Endothelial cell of umbilical vein (primary cell): Measurements from ENCODE around the gene PCNA.

Experiments used
- EZH2 ChIP-seq: IDR thresholded peaks from 2 replicates; pipeline ENCODE4 v1.6.1; 2012; ENCODE audit warnings: borderline replicate concordance, low read depth, mild to moderate bottlenecking, moderate library complexity, low read length, inconsistent platforms; ENCODE audit not compliant: severe bottlenecking
- FOS ChIP-seq: IDR thresholded peaks from 2 replicates; pipeline ENCODE4 v1.6.1; 2011; ENCODE audit warnings: mild to moderate bottlenecking, low read length, moderate library complexity, borderline replicate concordance; ENCODE audit not compliant: insufficient read depth
- GATA2 ChIP-seq: IDR thresholded peaks from 2 replicates; pipeline ENCODE4 v1.7.0; 2011; ENCODE audit warnings: low read depth, mild to moderate bottlenecking, moderate library complexity, mixed read lengths, low read length; ENCODE audit not compliant: insufficient read length, insufficient read depth
- JUN ChIP-seq: IDR thresholded peaks from 2 replicates; pipeline ENCODE4 v1.6.1; 2011; ENCODE audit warnings: borderline replicate concordance, low read depth; ENCODE audit not compliant: insufficient read length, insufficient read depth
- MAX ChIP-seq: IDR thresholded peaks from 2 replicates; pipeline ENCODE4 v1.6.1; 2011; ENCODE audit not compliant: insufficient read depth, insufficient read length
- MYC ChIP-seq: IDR thresholded peaks from one replicate; pipeline ENCODE4 v1.6.1; 2011; ENCODE audit warnings: mild to moderate bottlenecking, low read depth, low read length
- POLR2A ChIP-seq: IDR thresholded peaks from 2 replicates; pipeline ENCODE4 v1.6.1; 2012; ENCODE audit warnings: low read depth, mild to moderate bottlenecking, control low read depth, low read length
- POLR2AphosphoS5 ChIP-seq: IDR thresholded peaks from 2 replicates; pipeline ENCODE4 v1.6.1; 2012; ENCODE audit warnings: low read depth, mild to moderate bottlenecking, control low read depth, low read length, moderate library complexity; ENCODE audit not compliant: insufficient read depth
- TF ChIP-seq, protein P1 (sequence below), 2 donors: IDR thresholded peaks; 1 replicate in 1 of 2; 2 replicates in 1 of 2; pipeline ENCODE4 v1.5.1; 2011; ENCODE audit warnings: low read length in 2 of 2, mild to moderate bottlenecking in 2 of 2, moderate library complexity in 2 of 2, control low read depth in 1 of 2, inconsistent platforms in 1 of 2, low read depth in 1 of 2; ENCODE audit not compliant: insufficient read depth in 1 of 2; ENCODE audit errors: extremely low read depth in 1 of 2

DNA sequence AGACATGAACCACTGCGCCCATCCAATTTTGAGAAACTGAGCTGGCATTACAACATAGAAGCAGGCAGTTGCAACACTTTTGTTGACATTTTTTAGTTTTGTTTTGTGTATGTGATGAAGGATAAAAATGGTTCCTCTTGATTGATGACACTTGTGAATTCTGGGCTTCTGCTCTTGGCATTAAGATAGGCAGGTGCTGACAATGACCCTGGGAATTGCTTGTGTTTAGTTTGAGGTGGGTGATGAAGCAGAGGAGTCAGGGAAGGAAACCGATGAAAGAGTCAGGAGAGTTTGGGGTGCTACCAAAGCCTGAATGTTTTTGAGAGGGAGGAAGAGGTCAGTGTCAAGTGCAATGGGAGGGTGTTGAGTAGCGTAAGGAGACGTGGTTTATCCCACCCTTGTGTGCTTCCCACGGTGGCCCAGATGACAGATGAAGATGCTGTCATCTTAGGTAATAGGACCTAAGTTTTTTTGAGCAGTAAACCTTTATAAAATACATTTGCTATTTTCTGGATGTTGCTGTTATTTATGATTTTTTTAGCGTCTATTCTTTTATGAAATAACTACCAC lies 26.4 kb upstream of the PCNA start:
- TF ChIP-seq, protein P1, sequence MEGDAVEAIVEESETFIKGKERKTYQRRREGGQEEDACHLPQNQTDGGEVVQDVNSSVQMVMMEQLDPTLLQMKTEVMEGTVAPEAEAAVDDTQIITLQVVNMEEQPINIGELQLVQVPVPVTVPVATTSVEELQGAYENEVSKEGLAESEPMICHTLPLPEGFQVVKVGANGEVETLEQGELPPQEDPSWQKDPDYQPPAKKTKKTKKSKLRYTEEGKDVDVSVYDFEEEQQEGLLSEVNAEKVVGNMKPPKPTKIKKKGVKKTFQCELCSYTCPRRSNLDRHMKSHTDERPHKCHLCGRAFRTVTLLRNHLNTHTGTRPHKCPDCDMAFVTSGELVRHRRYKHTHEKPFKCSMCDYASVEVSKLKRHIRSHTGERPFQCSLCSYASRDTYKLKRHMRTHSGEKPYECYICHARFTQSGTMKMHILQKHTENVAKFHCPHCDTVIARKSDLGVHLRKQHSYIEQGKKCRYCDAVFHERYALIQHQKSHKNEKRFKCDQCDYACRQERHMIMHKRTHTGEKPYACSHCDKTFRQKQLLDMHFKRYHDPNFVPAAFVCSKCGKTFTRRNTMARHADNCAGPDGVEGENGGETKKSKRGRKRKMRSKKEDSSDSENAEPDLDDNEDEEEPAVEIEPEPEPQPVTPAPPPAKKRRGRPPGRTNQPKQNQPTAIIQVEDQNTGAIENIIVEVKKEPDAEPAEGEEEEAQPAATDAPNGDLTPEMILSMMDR (IDR thresholded peaks at IDR 0.05; ENCODE audit: extremely low read depth in 1 of 2, insufficient read depth in 1 of 2, low read depth in 1 of 2, low read length in 2 of 2), result no peak
- TF ChIP-seq MAX (no peak), POLR2A (no peak), POLR2AphosphoS5 (no peak), FOS (no peak), EZH2 (no peak), JUN (no peak), MYC (no peak), GATA2 (no peak)
